BJ (cell line): Measurements from ENCODE around the gene UBALD1. TPM values are rescaled to one million over a fixed set of nuclear protein-coding genes. Genes with fewer than 3 reads are reported as not detected.

Experiments used
- CTCF ChIA-PET: fragments of 350-600 bp; formaldehyde crosslinking; extraction: SDS; loops from one replicate; lab custom pipeline; 2021; ENCODE audit warnings: antibody characterized with exemption, inconsistent platforms; lab: Yijun Ruan, JAX
- POLR2A ChIA-PET: fragments of 300-600 bp; sonication (Branson Sonifier 250); formaldehyde crosslinking; extraction: SDS; loops from one replicate; lab custom pipeline; 2021; ENCODE audit warnings: antibody characterized with exemption; lab: Charles Lee
- DNase-seq: peaks from one replicate; pipeline ENCODE4 v3.0.0-alpha.2; 2011; ENCODE audit warnings: low read depth
- H3K27me3 ChIP-seq: 2 replicates; pipeline ENCODE4 v1.6.0; 2011; ENCODE audit warnings: low read length; ENCODE audit not compliant: control insufficient read depth, insufficient read depth
- H3K36me3 ChIP-seq: 2 replicates; pipeline ENCODE4 v1.5.1; 2011; ENCODE audit warnings: low read length; ENCODE audit not compliant: control insufficient read depth, insufficient read depth
- H3K4me3 ChIP-seq: 2 replicates; pipeline ENCODE4 v1.5.1; 2011; ENCODE audit warnings: low read depth, mild to moderate bottlenecking, control low read depth, low read length
- polyA plus RNA-seq: library from polyadenylated mRNA; depleted of rRNA; stranded (reverse); fragments of >200 nt; gene quantifications from 2 replicates; pipeline ENCODE4 v1.2.3, GENCODE V29; 2011
- TF ChIP-seq, protein P1 (sequence below): IDR thresholded peaks from 2 replicates; pipeline ENCODE4 v1.5.1; 2011; ENCODE audit warnings: low read depth, mild to moderate bottlenecking, control low read depth, inconsistent platforms, low read length, moderate library complexity; ENCODE audit not compliant: insufficient read depth

UBALD1 gene
- polyA plus RNA-seq, 1 experiment, result 11.6 TPM

DNA sequence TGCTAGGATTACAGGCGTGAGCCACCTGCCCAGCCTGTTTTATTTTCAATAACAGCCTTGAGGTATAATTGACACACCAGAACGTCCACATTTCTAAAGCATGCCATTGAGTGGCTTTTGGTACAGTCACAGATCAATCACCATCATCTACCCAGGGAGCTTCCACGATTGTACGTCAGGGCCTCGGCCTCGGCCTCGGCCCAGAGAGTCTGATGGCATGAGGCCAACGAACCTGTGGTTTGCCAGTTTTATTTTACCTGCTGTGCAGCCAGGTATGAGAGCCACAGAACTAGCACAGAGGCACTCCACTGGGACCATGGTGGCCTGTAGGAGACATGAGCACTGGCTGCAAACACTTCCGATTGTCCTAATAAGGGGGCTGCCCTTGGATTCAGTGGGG lies 8.3 kb downstream of the UBALD1 start:
- no peak for DNase-seq
- H3K36me3 ChIP-seq, result peaks cover 10% of the 10 kb centered on the region
- peaks cover 3% of the 10 kb centered on the region for H3K27me3 ChIP-seq
- H3K4me3 ChIP-seq, result no peak overlapping the region
- TF ChIP-seq, protein P1, sequence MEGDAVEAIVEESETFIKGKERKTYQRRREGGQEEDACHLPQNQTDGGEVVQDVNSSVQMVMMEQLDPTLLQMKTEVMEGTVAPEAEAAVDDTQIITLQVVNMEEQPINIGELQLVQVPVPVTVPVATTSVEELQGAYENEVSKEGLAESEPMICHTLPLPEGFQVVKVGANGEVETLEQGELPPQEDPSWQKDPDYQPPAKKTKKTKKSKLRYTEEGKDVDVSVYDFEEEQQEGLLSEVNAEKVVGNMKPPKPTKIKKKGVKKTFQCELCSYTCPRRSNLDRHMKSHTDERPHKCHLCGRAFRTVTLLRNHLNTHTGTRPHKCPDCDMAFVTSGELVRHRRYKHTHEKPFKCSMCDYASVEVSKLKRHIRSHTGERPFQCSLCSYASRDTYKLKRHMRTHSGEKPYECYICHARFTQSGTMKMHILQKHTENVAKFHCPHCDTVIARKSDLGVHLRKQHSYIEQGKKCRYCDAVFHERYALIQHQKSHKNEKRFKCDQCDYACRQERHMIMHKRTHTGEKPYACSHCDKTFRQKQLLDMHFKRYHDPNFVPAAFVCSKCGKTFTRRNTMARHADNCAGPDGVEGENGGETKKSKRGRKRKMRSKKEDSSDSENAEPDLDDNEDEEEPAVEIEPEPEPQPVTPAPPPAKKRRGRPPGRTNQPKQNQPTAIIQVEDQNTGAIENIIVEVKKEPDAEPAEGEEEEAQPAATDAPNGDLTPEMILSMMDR, result no peak
- POLR2A ChIA-PET, result no interaction called here
- CTCF ChIA-PET, result no interaction called here

DNA sequence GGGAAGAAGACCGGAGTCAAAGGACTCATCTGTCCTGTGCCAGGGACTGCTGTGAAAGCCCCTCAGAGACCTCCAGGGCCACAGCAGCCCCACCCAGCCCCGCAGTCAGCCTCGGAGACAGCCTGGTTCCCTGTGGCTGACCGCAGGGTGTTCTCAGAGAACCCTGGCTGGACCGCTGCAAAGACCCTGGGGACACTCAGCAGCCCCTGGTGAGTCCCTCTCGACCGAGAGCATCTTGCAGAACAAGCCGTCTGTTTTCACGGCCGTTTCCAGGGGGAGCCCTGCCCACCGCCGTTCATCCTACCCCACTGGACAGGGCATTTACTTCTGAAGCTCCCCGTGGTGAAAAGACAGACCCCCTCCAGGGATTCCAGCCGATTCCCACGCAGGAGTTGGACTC lies 10.3 kb downstream of the UBALD1 start:
- TF ChIP-seq, protein P1, result no peak
- CTCF ChIA-PET, result interaction anchor here (0.9 kb wide), 1 partner anchor 18 kb away, joined by 4 read pairs; no protein-coding TSS in a partner anchor
- DNase-seq, result no peak

DNA sequence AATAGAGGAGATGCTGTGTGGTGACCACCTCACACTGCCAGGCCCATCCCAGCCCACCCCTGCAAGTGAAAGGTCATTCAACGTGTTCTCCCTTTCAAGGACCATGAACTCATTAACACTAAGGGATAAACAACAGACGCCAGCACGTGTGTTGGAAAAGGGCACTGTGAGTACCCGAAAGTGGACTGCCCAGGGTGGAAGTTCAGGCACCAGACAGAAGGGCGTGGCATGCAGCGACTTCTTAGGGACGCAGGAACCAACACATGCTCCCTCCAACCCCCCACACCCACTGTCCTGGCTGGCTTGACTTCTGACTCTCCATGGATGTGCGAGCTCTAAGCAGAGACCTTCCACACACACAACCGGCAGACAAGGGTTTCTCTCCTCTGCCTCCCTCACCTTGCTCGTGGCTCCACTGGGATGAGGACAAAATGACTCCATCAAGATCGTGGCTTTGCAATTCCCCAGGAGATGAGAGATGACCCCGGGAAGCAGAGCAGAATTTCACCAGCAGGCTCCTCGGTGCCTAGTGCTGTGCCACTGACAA lies 11.0 kb downstream of the UBALD1 start:
- POLR2A ChIA-PET, result no interaction called here
- CTCF ChIA-PET, result interaction anchor here (1.1 kb wide), 2 partner anchors 11 to 18 kb away, joined by 3 to 4 read pairs; partner anchors contain the start of gene UBALD1
- peaks cover 4% of the 10 kb centered on the region for H3K27me3 ChIP-seq
- no peak overlapping the region for H3K4me3 ChIP-seq
- DNase-seq, result no peak
- TF ChIP-seq, protein P1, result no peak
- peaks cover 7% of the 10 kb centered on the region for H3K36me3 ChIP-seq

More for the DNA sequence above, 10.3 kb downstream of the UBALD1 start:
- H3K36me3 ChIP-seq, result peaks cover 10% of the 10 kb centered on the region
- no peak overlapping the region for H3K4me3 ChIP-seq
- POLR2A ChIA-PET, result no interaction called here
- peaks cover 4% of the 10 kb centered on the region for H3K27me3 ChIP-seq

DNA sequence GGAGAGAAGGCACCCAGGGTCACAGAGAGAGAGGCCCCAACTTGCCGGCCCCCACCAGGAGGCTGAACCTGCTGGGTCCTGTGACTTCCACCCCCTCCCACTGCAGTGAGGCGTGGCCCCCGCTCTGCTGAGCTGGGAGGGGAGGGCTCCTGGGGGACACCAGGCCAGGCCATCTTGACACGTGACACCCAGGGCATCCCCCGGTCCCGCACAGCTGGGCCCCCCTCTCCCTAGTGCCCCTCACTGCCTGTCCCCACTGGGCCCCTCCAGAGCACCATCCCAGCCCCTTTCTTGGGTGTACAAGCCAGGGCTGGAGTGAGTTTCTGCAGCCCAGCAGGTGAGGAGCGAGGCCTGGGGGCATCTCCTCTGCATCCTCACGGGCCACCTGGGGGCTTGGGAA lies 12.4 kb downstream of the UBALD1 start:
- Histone ChIP-seq H3K27me3 (peaks cover 4% of the 10 kb centered on the region), H3K4me3 (no peak overlapping the region), H3K36me3 (0 out of 2 replicates have a peak, but pooled peaks cover under 1% of the 10 kb centered on the region)
- ChIA-PET POLR2A (no interaction called here), CTCF (interaction anchor here (1.1 kb wide), 2 partner anchors 17 to 353 kb away, joined by 4 to 5 read pairs; no protein-coding TSS in a partner anchor)
- no peak for DNase-seq
- TF ChIP-seq, protein P1, result no peak

DNA sequence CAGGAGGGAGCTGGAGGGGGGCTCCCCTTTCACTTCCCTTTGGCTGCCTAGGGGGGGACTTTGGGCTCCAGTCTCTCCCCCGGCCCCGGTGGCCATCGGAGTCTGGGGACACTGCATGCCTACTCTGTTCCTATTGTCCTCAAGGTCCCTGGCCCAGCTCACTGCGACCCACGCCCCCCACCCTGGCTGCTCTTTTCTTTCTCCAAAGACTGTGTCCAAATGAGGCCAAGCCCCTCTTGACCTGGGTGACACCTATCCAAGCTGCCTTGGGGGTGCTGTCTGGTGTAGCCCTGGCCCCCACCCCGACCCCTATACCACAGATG lies 12.9 kb downstream of the UBALD1 start:
- CTCF ChIA-PET, result no interaction called here
- H3K4me3 ChIP-seq, result no peak overlapping the region
- peaks cover 4% of the 10 kb centered on the region for H3K27me3 ChIP-seq
- DNase-seq, result no peak
- POLR2A ChIA-PET, result no interaction called here
- H3K36me3 ChIP-seq, result no peaks in the 10 kb centered on the region
- TF ChIP-seq, protein P1, result no peak
